Subcutaneous adipose tissue (tissue), 4 donors: ENCODE results near the gene EIF4E2. TPM values are rescaled to one million over a fixed set of nuclear protein-coding genes. Genes with fewer than 3 reads are reported as not detected.

ENCODE experiments used
- total RNA-seq, 4 donors: library from RNA; depleted of rRNA; stranded (reverse); fragments of >200 nt; gene quantifications; one replicate each; pipeline ENCODE4 v1.1.0, GENCODE V29; 2016
- TF ChIP-seq, protein P1 (sequence below): fragments of 450-650 bp; IDR thresholded peaks from one replicate; pipeline ENCODE4 v1.5.1; 2016; ENCODE audit warnings: low read depth, mild to moderate bottlenecking, control low read depth, antibody characterized with exemption, moderate library complexity

Gene EIF4E2
- total RNA-seq, 4 donors from 2014 or later = 27.5 to 63.8 (median 35.0) TPM

DNA sequence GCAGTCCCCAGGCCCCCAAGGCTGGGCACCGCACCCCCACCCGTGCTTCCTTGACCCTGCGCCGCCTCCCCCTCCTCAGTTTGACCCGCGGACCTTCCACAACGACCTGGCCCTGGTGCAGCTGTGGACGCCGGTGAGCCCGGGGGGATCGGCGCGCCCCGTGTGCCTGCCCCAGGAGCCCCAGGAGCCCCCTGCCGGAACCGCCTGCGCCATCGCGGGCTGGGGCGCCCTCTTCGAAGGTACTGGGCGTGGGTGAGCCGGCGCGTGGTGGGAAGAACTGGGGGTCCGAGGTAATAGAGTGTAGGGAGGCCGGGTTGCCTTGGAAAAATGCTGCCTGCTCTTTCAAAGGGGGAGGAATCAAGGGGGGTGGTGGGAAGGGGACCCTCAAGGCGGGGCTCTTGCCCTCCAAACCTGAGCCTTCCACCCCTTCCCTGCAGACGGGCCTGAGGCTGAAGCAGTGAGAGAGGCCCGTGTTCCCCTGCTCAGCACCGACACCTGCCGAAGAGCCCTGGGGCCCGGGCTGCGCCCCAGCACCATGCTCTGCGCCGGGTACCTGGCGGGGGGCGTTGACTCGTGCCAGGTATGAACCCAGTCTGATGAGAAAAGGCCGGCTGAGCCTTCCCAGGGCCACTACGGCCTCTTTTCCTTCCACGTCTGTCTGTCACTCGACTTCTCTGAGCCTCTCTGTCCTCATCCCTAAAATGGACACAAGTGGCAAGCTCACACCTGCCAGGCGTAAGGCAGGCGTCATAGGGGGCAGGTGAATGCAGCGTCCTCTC is 27.7 kb upstream of the EIF4E2 start:
- TF ChIP-seq, protein P1, sequence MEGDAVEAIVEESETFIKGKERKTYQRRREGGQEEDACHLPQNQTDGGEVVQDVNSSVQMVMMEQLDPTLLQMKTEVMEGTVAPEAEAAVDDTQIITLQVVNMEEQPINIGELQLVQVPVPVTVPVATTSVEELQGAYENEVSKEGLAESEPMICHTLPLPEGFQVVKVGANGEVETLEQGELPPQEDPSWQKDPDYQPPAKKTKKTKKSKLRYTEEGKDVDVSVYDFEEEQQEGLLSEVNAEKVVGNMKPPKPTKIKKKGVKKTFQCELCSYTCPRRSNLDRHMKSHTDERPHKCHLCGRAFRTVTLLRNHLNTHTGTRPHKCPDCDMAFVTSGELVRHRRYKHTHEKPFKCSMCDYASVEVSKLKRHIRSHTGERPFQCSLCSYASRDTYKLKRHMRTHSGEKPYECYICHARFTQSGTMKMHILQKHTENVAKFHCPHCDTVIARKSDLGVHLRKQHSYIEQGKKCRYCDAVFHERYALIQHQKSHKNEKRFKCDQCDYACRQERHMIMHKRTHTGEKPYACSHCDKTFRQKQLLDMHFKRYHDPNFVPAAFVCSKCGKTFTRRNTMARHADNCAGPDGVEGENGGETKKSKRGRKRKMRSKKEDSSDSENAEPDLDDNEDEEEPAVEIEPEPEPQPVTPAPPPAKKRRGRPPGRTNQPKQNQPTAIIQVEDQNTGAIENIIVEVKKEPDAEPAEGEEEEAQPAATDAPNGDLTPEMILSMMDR = no peak

DNA sequence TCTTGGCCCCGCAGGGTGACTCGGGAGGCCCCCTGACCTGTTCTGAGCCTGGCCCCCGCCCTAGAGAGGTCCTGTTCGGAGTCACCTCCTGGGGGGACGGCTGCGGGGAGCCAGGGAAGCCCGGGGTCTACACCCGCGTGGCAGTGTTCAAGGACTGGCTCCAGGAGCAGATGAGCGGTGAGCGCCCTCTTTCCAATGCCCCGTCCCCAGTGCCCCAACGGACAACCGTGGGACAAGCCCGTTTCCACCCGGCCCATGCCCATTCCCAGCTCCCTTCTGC is 27.1 kb upstream of the EIF4E2 start:
- TF ChIP-seq, protein P1 = no peak

DNA sequence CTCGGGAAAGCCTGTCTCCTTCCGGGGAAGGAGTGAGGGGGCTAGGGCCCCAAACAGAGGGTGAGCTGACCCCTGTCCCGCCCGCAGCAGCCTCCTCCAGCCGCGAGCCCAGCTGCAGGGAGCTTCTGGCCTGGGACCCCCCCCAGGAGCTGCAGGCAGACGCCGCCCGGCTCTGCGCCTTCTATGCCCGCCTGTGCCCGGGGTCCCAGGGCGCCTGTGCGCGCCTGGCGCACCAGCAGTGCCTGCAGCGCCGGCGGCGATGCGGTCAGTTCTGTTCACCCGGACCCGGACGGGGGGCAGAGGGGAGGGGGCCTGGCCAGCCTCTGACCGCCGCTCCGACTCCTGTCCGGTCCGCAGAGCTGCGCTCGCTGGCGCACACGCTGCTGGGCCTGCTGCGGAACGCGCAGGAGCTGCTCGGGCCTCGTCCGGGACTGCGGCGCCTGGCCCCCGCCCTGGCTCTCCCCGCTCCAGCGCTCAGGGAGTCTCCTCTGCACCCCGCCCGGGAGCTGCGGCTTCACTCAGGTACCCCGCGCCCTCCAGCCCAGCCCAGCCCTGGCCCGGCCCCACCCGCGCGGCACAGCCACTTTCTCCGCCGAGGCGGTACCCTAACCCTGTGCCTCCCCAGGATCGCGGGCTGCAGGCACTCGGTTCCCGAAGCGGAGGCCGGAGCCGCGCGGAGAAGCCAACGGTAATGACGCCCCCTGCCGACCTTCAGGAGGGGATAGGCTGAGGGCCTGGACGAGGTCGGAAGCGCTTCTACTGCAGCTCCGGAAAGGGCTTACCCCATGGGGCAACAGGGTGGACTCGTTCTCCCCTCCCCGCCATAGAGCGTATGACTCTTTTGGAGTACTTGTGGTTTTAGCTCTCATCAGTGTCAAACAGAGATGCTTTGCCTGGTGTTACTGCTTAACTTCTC is 26.5 kb upstream of the EIF4E2 start:
- TF ChIP-seq, protein P1 = no peak

DNA sequence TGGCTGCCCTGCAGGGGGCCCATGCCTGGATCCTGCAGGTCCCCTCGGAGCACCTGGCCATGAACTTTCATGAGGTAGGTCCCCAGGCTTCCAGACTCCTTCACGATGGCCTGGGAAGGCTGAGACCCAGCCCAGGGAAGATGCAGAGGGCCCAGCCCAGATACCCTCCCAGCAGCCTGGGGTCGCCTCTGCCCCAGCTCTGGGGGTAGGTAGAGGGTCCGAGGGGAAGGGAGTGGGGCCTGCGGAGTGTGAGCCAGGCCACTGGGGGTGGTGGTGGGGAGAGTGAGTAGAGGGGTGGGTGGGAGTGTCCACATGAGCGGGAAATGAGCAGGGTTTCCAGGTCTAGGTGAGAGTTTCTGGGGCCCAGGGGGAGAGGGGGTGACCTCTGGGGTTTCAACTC is 25.7 kb upstream of the EIF4E2 start:
- TF ChIP-seq, protein P1 = no peak

DNA sequence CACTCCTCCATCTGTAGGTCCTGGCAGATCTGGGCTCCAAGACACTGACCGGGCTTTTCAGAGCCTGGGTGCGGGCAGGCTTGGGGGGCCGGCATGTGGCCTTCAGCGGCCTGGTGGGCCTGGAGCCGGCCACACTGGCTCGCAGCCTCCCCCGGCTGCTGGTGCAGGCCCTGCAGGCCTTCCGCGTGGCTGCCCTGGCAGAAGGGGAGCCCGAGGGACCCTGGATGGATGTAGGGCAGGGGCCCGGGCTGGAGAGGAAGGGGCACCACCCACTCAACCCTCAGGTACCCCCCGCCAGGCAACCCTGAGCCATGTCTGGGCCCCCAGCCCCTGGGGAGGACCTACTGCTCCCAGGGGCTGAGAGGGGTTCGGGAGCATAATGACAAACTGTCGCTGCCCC is 25.3 kb upstream of the EIF4E2 start:
- TF ChIP-seq, protein P1 = no peak

DNA sequence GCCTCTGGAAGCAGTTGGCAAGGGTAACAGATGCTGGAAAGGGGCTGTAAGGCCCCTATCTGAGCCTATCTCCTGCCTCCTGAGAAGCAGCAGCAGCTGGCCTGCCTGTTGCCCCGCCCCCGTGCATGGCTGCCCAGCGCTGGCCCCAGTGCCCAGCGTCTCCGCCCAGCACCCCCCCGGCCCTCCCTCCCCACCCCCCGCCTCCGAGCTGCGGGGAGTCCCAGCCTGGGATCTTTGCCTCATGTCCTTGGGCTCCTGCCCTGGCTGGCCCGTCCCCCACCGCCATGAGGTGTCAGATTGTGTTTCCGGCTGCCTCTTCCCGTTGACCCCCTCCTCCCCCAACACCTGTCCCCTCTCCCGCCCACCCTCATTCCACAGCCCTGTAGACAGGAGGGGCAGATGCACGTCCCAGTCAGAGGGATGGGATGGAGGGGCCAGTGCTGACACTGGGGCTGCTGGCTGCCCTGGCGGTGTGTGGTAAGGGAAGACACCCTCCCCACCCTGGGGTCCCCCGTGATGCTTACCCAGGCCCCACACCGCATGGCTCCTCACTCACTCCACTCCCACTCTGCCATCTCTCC is 24.6 kb upstream of the EIF4E2 start, which contains the start of gene CHRND:
Gene CHRND (plus strand): TSS at position 370 of the 581 bp plus-strand sequence. CDS start 56 bp downstream, at position 426.
- TF ChIP-seq, protein P1 = no peak
